Peyer's patch (tissue), 4 donors: ENCODE measurements around the gene IVL. TPM values are rescaled to one million over a fixed set of nuclear protein-coding genes. Genes with fewer than 3 reads are reported as not detected.

Experiments
- DNase-seq, 3 donors: peaks; one replicate each; pipeline ENCODE4 v3.0.0-alpha.2; 2017 to 2019
- H3K27ac ChIP-seq, 4 donors: fragments of 200-600 bp; sonication (generic); one replicate each; pipeline ENCODE4 v1.5.1; 2016 to 2019
- H3K27me3 ChIP-seq, 2 donors: fragments of 200-600 bp; sonication (generic); one replicate each; pipeline ENCODE4 v1.5.1; 2019
- H3K36me3 ChIP-seq, 3 donors: fragments of 200-600 bp; sonication (generic); one replicate each; pipeline ENCODE4 v1.5.1; 2016 to 2019
- H3K4me1 ChIP-seq, 4 donors: fragments of 200-600 bp; sonication (generic); one replicate each; pipeline ENCODE4 v1.5.1; 2016 to 2019
- H3K4me3 ChIP-seq, 4 donors: fragments of 200-600 bp; sonication (generic); 1 replicate in 3 of 4; 2 replicates in 1 of 4; pipeline ENCODE4 v1.5.1; 2016 to 2019; ENCODE audit warnings: mild to moderate bottlenecking in 1 of 4
- H3K9me3 ChIP-seq, 4 donors: fragments of 200-600 bp; sonication (generic); one replicate each; pipeline ENCODE4 v1.5.1; 2016 to 2019; ENCODE audit warnings: mild to moderate bottlenecking in 1 of 4
- CTCF ChIP-seq, 6 experiments: fragments of 450-650 bp in 4 of 6; fragments of 200-600 bp in 2 of 6; sonication (generic) in 1 of 6; IDR thresholded peaks; one replicate each; pipeline ENCODE4 v1.5.1; 2017 to 2019; ENCODE audit warnings: antibody characterized with exemption in 6 of 6, mild to moderate bottlenecking in 3 of 6, moderate library complexity in 1 of 6
- POLR2A ChIP-seq, 2 donors: fragments of 450-650 bp; IDR thresholded peaks; one replicate each; pipeline ENCODE4 v1.5.1; 2017; ENCODE audit warnings: antibody characterized with exemption in 2 of 2, mild to moderate bottlenecking in 2 of 2, moderate library complexity in 2 of 2
- total RNA-seq, 4 donors: library from RNA; depleted of rRNA; stranded (reverse); fragments of >200 nt; gene quantifications; one replicate each; pipeline ENCODE4 v1.1.0, GENCODE V29; 2016

IVL gene
- total RNA-seq, 4 donors from 2014 or later: not detected

GRCh38 chr1:152917794-152918193, 9.4 kb downstream of the IVL start:
- H3K27ac ChIP-seq: no peak overlapping the region
- DNase-seq: no peak
- no peaks in the 10 kb centered on the region for H3K4me1 ChIP-seq
- H3K36me3 ChIP-seq: no peaks in the 10 kb centered on the region
- H3K4me3 ChIP-seq: no peak overlapping the region
- no peaks in the 10 kb centered on the region for H3K27me3 ChIP-seq
- TF ChIP-seq POLR2A (IDR thresholded peaks at IDR 0.05): no peak
- peak in 1 of 6 experiments; percentile 16 for TF ChIP-seq CTCF (IDR thresholded peaks at IDR 0.05)
- no peaks in the 10 kb centered on the region for H3K9me3 ChIP-seq

- no peak for DNase-seq
- Histone ChIP-seq H3K27me3 (no peaks in the 10 kb centered on the region), H3K27ac (no peak overlapping the region), H3K4me1 (no peaks in the 10 kb centered on the region), H3K9me3 (no peaks in the 10 kb centered on the region), H3K4me3 (no peak overlapping the region), H3K36me3 (no peaks in the 10 kb centered on the region)
- no peak for TF ChIP-seq CTCF (IDR thresholded peaks at IDR 0.05)
- TF ChIP-seq POLR2A (IDR thresholded peaks at IDR 0.05): no peak
Observed at GRCh38 chr1:152919071-152919470, 10.7 kb downstream of the IVL start.

GRCh38 chr1:152924191-152924590, 15.8 kb downstream of the IVL start:
- Histone ChIP-seq H3K4me3 (no peak overlapping the region), H3K4me1 (no peaks in the 10 kb centered on the region), H3K36me3 (no peaks in the 10 kb centered on the region), H3K27me3 (no peaks in the 10 kb centered on the region), H3K9me3 (no peaks in the 10 kb centered on the region), H3K27ac (no peak overlapping the region)
- no peak for TF ChIP-seq CTCF (IDR thresholded peaks at IDR 0.05)
- no peak for DNase-seq

- H3K4me1 ChIP-seq: no peaks in the 10 kb centered on the region
- DNase-seq: no peak
- H3K36me3 ChIP-seq: no peaks in the 10 kb centered on the region
- TF ChIP-seq POLR2A (IDR thresholded peaks at IDR 0.05) (no peak), CTCF (IDR thresholded peaks at IDR 0.05) (peak in 3 of 6 experiments; percentile 11 to 22 (median 22))
- H3K27me3 ChIP-seq: no peaks in the 10 kb centered on the region
- H3K9me3 ChIP-seq: no peaks in the 10 kb centered on the region
- H3K4me3 ChIP-seq: no peak overlapping the region
- no peak overlapping the region for H3K27ac ChIP-seq
Observed at GRCh38 chr1:152926091-152926490, 17.7 kb downstream of the IVL start.

- H3K4me3 ChIP-seq: no peak overlapping the region
- H3K9me3 ChIP-seq: no peaks in the 10 kb centered on the region
- no peaks in the 10 kb centered on the region for H3K4me1 ChIP-seq
- H3K36me3 ChIP-seq: no peaks in the 10 kb centered on the region
- TF ChIP-seq CTCF (IDR thresholded peaks at IDR 0.05) (no peak), POLR2A (IDR thresholded peaks at IDR 0.05) (no peak)
- H3K27ac ChIP-seq: no peak overlapping the region
- no peaks in the 10 kb centered on the region for H3K27me3 ChIP-seq
- no peak for DNase-seq
Observed at GRCh38 chr1:152928671-152929070, 20.3 kb downstream of the IVL start.

GRCh38 chr1:152932170-152932811, 23.9 kb downstream of the IVL start:
- no peaks in the 10 kb centered on the region for H3K27me3 ChIP-seq
- no peaks in the 10 kb centered on the region for H3K9me3 ChIP-seq
- H3K27ac ChIP-seq: no peak overlapping the region
- TF ChIP-seq POLR2A (IDR thresholded peaks at IDR 0.05) (no peak), CTCF (IDR thresholded peaks at IDR 0.05) (no peak)
- no peak for DNase-seq
- no peak overlapping the region for H3K4me3 ChIP-seq
- H3K36me3 ChIP-seq: no peaks in the 10 kb centered on the region
- H3K4me1 ChIP-seq: no peaks in the 10 kb centered on the region
